Measurements from ENCODE around the gene BATF2.

Gene BATF2

DNA sequence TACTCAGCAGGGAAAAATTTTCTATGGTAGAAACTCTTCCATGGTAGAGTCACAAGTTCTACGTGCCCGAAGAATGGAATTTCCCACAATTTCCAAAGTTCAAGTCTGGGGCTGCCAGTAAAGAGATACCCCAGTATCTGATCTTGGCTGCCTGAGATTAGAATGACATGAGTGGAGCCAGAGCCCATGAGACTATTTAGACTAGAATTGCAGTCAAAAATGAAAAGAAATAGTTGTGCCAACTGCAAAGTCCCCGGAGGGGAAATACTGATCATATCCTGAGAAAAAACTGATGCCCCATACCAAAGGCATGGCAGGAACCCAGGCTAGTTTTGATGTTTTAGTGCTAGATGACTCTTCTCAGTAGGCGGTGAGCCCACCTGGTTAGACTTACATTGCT, 36.1 kb downstream of the BATF2 start:
- DNase-seq = no peak

DNA sequence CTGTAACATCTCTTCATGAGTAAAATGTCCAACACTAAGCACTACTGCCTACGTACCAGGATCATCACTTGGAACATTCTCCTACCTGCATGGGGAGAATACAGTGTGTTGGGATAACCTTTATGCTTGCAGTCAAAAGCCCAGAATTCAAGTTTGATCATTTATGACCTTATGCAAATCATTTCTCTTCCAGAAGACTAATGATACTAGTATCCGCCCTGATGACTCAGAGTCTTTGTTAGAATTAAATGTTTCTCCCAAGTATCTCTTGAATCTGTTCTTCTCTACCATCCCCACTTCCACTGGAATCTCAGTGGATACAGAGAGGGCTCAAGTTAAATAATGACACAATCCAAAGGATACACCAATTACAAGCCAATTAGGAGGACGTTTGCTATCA, 37.3 kb downstream of the BATF2 start:
- DNase-seq = no peak

DNA sequence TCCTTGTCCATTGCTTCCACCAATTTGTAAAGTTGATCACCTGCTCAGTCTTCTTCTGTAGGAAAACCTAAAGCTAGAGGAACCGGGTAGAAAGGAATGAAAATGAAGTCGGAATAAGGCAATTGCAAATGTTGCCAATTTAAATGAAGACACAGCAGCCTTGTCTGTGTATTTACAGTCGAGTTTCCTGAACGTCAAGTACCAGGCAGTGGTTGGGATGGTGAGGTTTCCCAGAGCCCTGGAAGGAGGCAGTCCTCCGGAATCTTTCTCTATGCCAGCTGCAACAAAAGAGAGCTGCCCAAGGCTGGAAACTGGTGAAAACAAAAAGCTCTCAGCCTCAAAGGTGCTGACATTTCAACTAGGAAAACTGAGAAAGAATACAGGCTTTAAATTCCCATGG, 42.6 kb downstream of the BATF2 start:
- no peak for DNase-seq

DNA sequence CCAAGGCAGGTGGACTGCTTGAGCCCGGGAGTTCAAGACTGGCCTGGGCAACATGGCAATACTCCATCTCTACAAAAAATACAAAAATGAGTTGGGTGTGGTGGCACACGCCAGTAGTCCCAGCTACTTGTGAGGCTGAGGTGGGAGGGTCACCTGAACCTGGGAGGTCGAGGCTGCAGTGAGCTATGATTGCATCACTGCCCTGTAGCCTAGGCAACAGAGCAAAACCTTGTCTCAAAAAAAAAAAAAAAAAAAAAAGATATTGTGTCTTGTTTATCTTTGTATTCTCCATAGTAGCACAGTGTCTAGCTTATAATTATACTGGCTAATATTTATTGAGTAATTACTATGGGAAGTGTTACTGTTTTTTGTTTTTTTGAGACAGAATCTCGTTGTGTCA, 45.2 kb downstream of the BATF2 start:
- DNase-seq = no peak

DNA sequence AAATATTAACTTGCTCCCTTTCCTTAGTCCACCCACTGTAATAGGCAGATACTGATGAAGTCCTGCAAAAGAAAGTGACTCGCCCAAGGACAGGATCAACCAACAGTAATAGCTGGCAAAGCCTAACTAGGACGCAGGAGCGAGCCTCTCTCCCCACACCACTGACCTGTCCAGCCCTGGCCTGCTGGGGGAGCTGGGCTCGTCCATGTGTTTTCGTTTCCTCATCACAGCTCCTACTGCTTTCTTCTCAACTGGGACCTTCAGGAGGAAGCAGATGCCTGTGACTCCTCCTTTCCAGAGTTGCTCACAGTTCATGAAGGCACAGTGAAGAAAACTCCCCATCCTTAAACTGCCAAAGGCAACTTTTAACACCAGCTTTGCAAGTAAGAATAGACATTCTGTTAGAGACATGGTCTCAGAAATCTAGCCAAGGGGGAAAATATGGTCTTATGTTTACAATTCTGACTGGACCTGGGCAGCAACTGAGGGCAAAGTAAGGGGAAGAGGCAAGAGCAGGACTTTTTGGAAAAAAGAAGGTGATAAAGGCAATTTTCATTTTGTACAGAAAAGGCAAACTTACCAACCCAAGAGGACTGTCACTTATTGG, 49.5 kb downstream of the BATF2 start:
- no peak for DNase-seq

All from NCI-H2081 (cell line).